ENCODE results near the gene PLA2G10.

DNA sequence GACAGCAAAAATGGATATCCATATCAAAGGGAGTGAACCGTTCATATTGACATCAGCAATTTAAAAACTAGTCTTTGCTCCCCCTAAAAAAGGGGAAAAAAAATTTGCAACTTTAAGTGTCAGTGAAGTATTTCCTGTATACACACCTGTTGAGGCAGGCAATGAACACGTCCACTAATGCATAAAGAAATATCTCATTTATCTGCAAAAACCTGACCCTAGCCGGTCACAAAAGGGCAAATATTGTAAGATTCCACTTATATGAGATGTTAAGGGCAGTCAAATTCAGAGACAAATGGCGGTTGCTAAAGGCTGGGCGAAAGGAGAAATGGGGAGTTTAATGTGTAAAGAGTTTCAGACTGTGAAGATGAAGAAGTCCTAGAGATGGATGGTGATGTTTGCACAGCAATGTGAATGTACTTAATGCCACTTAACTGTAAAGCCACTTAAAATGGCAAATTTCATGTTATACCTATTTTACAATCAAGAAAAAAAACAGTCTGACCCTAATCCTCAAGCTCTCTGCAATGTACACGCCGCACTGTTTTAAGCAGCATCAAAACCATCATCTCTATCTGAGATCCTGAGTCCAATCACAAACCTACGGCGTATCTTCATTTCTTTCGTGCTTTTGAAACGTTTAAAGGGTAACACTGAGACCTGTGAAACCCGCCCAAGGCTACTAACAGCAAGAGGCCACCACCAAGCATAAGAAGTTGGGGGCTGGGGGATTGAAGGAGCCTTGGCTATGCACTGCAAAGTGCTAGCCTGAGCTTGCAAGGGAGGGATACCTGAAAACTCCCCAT is 65.1 kb downstream of the PLA2G10 start:
- TF ChIP-seq POLR2AphosphoS2 (IDR thresholded peaks at IDR 0.05; ENCODE audit: low read depth, low read length) (no peak), SRY (CRISPR knock-in tag; IDR thresholded peaks at IDR 0.05) (no peak), RBAK (CRISPR knock-in tag; IDR thresholded peaks at IDR 0.05) (no peak), MYNN (CRISPR knock-in tag; IDR thresholded peaks at IDR 0.05; ENCODE audit: low read depth) (no peak), RBM22 (optimal IDR thresholded peaks at IDR 0.05; ENCODE audit: low read length) (no peak)
- TF ChIP-seq, protein P1, sequence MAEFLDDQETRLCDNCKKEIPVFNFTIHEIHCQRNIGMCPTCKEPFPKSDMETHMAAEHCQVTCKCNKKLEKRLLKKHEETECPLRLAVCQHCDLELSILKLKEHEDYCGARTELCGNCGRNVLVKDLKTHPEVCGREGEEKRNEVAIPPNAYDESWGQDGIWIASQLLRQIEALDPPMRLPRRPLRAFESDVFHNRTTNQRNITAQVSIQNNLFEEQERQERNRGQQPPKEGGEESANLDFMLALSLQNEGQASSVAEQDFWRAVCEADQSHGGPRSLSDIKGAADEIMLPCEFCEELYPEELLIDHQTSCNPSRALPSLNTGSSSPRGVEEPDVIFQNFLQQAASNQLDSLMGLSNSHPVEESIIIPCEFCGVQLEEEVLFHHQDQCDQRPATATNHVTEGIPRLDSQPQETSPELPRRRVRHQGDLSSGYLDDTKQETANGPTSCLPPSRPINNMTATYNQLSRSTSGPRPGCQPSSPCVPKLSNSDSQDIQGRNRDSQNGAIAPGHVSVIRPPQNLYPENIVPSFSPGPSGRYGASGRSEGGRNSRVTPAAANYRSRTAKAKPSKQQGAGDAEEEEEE (CRISPR knock-in tag; IDR thresholded peaks at IDR 0.05; ENCODE audit: borderline replicate concordance) = no peak; the same call in 1 of the 2 replicates
- TF ChIP-seq, protein P2, sequence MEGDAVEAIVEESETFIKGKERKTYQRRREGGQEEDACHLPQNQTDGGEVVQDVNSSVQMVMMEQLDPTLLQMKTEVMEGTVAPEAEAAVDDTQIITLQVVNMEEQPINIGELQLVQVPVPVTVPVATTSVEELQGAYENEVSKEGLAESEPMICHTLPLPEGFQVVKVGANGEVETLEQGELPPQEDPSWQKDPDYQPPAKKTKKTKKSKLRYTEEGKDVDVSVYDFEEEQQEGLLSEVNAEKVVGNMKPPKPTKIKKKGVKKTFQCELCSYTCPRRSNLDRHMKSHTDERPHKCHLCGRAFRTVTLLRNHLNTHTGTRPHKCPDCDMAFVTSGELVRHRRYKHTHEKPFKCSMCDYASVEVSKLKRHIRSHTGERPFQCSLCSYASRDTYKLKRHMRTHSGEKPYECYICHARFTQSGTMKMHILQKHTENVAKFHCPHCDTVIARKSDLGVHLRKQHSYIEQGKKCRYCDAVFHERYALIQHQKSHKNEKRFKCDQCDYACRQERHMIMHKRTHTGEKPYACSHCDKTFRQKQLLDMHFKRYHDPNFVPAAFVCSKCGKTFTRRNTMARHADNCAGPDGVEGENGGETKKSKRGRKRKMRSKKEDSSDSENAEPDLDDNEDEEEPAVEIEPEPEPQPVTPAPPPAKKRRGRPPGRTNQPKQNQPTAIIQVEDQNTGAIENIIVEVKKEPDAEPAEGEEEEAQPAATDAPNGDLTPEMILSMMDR (CRISPR knock-in tag; IDR thresholded peaks at IDR 0.05) = no peak

Data from HepG2 (cell line).